D721Med (cell line): ENCODE measurements around the gene ATXN7L1.

ENCODE experiments used
- DNase-seq: peaks from one replicate; pipeline ENCODE4 v3.0.0; 2011; ENCODE audit warnings: low spot score; ENCODE audit not compliant: insufficient read length
- FAIRE-seq: peaks from 2 replicates; lab custom pipeline; 2011; peaks lifted over from hg19 to GRCh38; lab: Jason Lieb, UNC
- TF ChIP-seq, protein P1 (sequence below): IDR thresholded peaks from 2 replicates; pipeline ENCODE4 v1.5.1; 2012; ENCODE audit warnings: mild to moderate bottlenecking, control low read depth; ENCODE audit not compliant: insufficient read depth; ENCODE audit errors: missing control alignments

Gene ATXN7L1

DNA sequence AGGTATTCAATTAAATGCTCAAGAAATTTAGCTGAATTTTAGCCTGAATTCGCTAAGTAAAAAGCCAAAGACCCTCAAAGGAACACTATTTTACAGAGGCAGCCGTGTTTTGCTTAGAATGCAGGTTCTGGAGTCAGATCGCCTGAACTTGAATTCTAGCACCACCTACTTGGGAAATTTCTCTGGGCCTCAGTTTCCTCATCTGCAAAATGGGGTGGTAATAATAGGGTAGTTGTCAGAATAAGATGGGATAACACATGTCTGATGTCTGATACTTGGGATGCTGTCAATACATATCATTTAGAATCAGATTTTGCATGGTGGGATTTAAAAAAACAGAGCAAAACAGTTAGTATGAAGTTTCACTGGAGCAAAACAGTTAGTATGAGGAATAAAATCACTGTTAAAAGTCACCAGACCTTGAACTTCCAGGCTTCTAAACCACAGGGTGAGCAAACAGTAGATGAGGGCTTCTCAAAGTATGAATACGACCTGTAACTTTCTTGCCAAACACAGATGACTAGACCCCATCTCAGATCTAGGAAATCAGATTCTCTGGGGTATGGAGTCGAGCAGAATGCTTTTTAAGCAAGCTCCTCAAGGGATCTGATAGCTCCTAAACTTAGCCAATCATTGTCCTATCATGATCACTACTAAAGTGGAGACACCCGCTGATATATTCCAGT, 75.4 kb downstream of the ATXN7L1 start:
- DNase-seq (no peak), FAIRE-seq (no peak)
- TF ChIP-seq, protein P1, sequence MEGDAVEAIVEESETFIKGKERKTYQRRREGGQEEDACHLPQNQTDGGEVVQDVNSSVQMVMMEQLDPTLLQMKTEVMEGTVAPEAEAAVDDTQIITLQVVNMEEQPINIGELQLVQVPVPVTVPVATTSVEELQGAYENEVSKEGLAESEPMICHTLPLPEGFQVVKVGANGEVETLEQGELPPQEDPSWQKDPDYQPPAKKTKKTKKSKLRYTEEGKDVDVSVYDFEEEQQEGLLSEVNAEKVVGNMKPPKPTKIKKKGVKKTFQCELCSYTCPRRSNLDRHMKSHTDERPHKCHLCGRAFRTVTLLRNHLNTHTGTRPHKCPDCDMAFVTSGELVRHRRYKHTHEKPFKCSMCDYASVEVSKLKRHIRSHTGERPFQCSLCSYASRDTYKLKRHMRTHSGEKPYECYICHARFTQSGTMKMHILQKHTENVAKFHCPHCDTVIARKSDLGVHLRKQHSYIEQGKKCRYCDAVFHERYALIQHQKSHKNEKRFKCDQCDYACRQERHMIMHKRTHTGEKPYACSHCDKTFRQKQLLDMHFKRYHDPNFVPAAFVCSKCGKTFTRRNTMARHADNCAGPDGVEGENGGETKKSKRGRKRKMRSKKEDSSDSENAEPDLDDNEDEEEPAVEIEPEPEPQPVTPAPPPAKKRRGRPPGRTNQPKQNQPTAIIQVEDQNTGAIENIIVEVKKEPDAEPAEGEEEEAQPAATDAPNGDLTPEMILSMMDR: no peak

DNA sequence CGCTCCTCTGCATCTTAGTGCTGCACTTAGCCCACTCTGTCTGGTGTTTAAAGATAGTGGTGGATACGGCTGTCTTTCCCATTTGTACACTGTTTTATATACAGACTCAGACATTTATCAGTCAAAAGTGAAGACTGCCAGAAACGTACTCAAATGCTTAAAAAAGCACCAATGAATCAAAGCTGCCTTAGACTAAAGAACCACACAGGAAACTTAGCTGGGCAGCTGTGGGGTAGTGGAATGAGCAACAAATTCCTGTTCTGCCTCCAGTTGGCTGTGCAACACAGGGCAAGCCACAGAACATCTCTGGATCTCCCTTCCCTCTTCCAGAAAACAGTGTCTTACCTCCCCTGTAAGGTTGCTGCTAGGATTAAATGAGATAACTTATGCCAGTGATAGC, 76.0 kb downstream of the ATXN7L1 start:
- TF ChIP-seq, protein P1: no peak
- DNase-seq (no peak), FAIRE-seq (no peak)

DNA sequence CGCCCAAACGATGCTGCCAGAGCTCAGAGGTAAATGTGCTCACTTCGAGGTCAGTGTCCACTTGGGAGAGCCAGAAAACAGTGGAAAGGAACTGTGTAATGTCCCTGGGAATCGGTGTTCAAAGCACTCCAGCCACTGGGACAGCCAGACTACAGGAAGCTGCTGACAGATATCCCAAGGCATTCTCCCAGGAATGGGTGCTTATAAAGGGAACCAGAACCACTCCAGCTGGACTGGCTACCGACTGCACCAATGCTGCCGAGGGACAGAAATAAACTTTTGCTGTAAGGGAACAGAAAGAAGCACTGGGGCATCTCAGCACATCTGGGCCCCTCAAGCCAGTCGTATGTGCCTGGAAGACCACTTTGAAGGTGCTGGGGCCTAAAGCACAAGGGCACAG, 76.7 kb downstream of the ATXN7L1 start:
- FAIRE-seq: no peak
- TF ChIP-seq, protein P1: no peak
- DNase-seq: no peak

DNA sequence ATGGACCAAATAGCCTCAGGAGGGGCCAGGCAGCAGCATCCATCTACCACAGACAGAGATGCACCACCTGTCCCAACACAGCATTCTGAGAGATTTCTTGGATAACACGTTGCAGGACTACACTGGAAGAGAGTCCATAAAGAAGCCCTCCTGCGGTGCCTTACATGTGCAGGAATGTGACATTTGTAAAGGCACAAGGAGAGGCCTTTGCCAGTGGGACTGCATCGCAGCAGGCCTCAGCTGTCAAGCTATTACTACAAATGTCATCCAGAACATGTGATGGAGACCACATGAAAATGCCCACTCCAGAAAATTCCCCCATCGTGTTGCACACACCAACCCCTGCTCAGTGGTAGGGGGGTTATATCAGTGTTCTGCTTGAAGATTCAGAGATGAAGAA, 77.4 kb downstream of the ATXN7L1 start:
- TF ChIP-seq, protein P1: no peak
- no peak for DNase-seq

DNA sequence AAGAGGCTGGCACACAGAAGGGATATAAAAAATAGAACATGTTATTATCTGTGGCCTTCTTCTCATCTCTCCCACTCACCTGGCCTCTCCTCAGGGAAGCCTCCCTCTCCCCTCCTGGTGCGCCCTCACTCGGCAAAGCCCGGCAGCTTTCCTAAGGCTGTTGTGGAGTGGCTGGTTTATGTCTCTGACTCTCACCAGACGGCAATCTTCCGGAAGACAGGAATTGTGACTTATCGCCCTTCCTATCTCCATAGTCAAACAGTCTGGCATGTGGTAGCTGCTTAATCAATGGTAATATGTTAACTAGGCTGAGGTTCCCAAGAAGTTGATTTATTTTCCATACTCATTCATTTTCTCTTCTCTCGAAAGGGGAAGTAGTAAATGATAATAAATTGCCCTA, 78.7 kb downstream of the ATXN7L1 start:
- no peak for FAIRE-seq
- DNase-seq: no peak
- TF ChIP-seq, protein P1: peak; percentile 50

More for the DNA sequence above, 77.4 kb downstream of the ATXN7L1 start:
- FAIRE-seq: no peak

DNA sequence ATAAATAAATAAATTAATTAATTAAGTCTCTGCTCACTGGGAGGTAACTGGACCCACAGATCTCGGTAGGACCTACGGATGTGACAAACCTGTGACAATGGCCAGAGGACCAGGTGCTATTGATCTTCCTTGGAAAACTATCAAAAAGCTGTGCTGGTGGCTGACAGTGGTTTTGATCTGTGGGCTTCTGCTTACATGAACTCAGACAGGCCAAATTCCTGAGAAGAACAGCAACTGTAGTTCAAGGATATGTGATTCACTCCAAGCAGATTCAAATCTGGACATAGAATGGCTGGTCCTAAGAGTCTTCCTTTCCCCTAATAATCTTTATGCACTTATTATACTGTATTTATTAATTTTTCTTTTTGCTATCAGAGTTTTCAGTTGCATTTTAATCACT, 80.0 kb downstream of the ATXN7L1 start:
- FAIRE-seq: no peak
- TF ChIP-seq, protein P1: no peak

More for the DNA sequence above, 80.0 kb downstream of the ATXN7L1 start:
- no peak for DNase-seq
